Fibroblast of pulmonary artery (primary cell): ENCODE results near the gene HAUS6.
"Not testable (repeated sequence)": the region's sequence is repeated elsewhere in the genome, so short reads cannot be mapped to it uniquely, and the experiment has no call there.

Source experiments
- DNase-seq: peaks from one replicate; pipeline ENCODE4 v3.0.0-alpha.2; 2010; ENCODE audit warnings: low read depth
- H3K4me3 ChIP-seq: replicated peaks from 2 replicates; pipeline ENCODE4 v1.5.1; 2011; ENCODE audit warnings: low read depth, mild to moderate bottlenecking, control low read depth, low read length, moderate library complexity
- TF ChIP-seq, protein P1 (sequence below): IDR thresholded peaks from 2 replicates; pipeline ENCODE4 v1.5.1; 2011; ENCODE audit warnings: mild to moderate bottlenecking, control low read depth, low read length, inconsistent platforms; ENCODE audit errors: missing control alignments

Gene HAUS6

DNA sequence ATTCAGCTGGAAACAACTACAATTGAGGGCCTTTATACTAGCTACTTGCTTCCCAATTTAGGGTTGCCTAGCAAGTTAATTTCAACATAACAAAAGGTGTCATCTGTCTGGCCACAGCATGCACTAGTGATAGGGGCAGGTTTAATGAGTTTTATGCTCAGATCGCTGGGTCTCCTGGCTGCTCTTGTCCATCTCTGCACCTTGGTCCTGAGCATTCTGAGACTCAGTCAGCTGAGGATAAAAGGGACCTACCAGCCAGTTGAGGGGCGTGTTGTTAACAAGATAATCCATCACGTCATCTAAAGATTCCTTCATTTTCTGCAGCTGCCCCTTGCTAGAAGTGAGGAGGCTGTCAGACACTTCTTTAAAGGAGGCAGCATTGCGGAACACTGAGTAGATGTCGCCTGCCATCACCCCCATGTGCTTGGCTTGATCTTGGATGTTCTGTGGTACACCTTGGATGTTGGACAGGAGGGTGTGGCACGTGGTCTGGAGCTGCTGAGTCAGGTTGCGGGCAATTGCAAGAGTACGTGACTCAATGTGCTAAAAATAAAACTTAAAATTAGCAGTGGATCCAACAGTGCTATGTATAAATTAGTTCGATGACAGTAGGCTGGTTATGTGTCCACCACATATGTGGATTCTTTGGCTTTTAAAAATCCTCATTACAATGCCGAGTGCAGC, 13.5 kb upstream of the HAUS6 start:
- DNase-seq, result no peak
- no peak overlapping the region for H3K4me3 ChIP-seq
- TF ChIP-seq, protein P1, sequence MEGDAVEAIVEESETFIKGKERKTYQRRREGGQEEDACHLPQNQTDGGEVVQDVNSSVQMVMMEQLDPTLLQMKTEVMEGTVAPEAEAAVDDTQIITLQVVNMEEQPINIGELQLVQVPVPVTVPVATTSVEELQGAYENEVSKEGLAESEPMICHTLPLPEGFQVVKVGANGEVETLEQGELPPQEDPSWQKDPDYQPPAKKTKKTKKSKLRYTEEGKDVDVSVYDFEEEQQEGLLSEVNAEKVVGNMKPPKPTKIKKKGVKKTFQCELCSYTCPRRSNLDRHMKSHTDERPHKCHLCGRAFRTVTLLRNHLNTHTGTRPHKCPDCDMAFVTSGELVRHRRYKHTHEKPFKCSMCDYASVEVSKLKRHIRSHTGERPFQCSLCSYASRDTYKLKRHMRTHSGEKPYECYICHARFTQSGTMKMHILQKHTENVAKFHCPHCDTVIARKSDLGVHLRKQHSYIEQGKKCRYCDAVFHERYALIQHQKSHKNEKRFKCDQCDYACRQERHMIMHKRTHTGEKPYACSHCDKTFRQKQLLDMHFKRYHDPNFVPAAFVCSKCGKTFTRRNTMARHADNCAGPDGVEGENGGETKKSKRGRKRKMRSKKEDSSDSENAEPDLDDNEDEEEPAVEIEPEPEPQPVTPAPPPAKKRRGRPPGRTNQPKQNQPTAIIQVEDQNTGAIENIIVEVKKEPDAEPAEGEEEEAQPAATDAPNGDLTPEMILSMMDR, result no peak

GRCh38 chr9:19114680-19115270, 12.1 kb upstream of the HAUS6 start:
- TF ChIP-seq, protein P1, result no peak
- H3K4me3 ChIP-seq, result no peak overlapping the region
- no peak for DNase-seq

- TF ChIP-seq, protein P1, result no peak
- no peak overlapping the region for H3K4me3 ChIP-seq
- no peak for DNase-seq
Observed at GRCh38 chr9:19113964-19114679, 11.4 kb upstream of the HAUS6 start.

DNA sequence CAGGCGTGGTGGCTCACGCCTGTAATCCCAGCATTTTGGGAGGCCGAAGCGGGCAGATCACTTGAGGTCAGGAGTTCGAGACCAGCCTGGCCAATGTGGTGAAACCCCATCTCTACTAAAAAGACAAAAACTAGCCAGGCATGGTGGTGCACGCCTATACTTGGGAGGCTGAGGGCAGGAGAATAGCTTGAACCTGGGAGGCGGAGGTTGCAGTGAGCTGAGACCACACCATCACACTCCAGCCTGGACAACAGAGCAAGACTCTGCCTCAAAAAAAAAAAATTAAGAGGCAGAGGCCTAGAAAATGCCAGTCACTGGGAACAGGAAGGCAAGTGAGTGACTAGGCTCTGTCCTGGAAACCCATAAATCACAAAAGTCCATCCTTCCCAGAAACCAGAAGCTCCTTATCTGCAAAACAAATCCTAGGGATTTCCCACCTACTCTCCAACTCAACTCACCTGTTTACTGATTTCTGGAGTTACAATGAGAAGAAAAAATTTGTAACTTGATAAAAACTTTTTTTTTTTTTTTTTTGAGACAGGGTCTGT, 10.4 kb upstream of the HAUS6 start:
- peak; percentile 6 for DNase-seq
- not testable (repeated sequence) for H3K4me3 ChIP-seq

DNA sequence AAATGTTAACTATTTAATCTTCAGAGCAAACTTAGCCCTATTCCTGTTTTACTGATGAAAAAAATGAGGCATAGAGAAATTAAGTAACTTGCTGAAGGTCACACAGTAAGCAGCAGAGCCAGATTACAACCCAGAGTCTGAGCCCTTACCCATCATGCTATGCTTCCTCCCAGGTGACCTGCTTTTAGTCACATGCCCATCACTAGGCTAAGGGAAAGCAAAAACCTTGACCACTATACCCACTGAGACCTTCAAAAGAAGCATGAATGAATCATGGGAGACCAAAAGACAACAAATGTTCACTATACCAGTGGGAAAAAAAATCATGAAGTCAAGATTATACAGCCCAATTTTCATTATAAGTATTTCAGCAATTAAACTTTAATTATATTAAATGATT, 5.3 kb upstream of the HAUS6 start:
- H3K4me3 ChIP-seq, result no peak overlapping the region
- no peak for DNase-seq
- TF ChIP-seq, protein P1, result no peak

DNA sequence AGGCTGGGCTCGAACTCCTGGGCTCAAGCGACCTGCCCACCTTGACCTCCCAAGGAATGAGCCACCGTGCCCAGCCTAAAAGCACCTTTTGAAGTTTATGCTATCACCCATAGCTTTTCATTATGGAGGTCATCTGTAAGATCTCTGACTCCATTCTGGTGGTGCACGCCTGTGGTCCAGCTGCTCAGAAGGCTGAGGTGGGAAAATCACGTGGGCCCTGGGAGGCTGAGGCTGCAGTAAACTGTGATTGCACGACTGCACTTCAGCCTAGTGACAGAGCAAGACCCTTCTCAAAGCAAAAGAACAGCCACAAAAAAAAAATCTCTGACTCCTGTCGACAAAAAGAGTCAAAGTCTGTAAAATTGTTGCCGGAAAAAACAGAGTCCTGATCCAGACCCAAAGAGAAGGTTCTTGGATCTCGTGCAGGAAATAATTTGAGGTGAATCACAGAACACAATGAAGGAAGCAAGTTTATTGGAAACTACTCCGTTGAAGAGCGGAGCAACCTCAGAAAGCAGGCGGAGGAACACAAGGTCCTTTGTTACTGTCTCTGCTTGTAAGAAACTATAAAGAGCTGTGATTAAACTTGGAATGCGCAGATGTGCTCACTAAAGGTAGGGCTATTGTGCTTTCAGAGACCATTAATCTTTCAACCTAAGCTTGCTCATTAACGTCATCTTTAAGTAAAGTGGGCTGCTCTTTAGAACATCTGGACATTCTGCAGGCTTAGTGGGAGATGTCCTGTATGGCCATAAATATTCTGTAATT, 2.0 kb upstream of the HAUS6 start:
- no peak overlapping the region for H3K4me3 ChIP-seq
- TF ChIP-seq, protein P1, result no peak
- DNase-seq, result no peak
